AG04450 (cell line): ENCODE results near the gene AEBP2. TPM values are rescaled to one million over a fixed set of nuclear protein-coding genes. Genes with fewer than 3 reads are reported as not detected.

Experiments
- CTCF ChIA-PET: fragments of 300-600, 350-600 bp; formaldehyde crosslinking; extraction: SDS; loops from one replicate; lab custom pipeline; 2022; ENCODE audit warnings: antibody characterized with exemption, inconsistent platforms; lab: Charles Lee
- POLR2A ChIA-PET: fragments of 350-600 bp; formaldehyde crosslinking; extraction: SDS; loops from one replicate; lab custom pipeline; 2021; ENCODE audit warnings: antibody characterized with exemption, inconsistent platforms; lab: Yijun Ruan, JAX
- DNase-seq: peaks from one replicate; pipeline ENCODE4 v3.0.0-alpha.2; 2011; ENCODE audit warnings: low read depth, low spot score
- H3K27ac ChIP-seq: one replicate; pipeline ENCODE4 v1.5.1; 2012; ENCODE audit warnings: low read depth, low read length, control low read depth
- H3K27me3 ChIP-seq: one replicate; pipeline ENCODE4 v1.6.0; 2012; ENCODE audit warnings: low read length; ENCODE audit not compliant: control insufficient read depth, insufficient read depth
- H3K4me3 ChIP-seq: 2 replicates; pipeline ENCODE4 v1.5.1; 2011; ENCODE audit warnings: mild to moderate bottlenecking, low read depth, low read length, control low read depth
- H3K9me3 ChIP-seq: 2 replicates; pipeline ENCODE4 v1.5.1; 2012; ENCODE audit warnings: low read length; ENCODE audit not compliant: control insufficient read depth, insufficient read depth
- CTCF ChIP-seq: IDR thresholded peaks from 2 replicates; pipeline ENCODE4 v1.5.1; 2011; ENCODE audit warnings: low read depth, low read length, control low read depth, inconsistent platforms
- polyA plus RNA-seq: library from polyadenylated mRNA; depleted of rRNA; stranded (reverse); fragments of >200 nt; gene quantifications from 2 replicates; pipeline ENCODE4 v1.2.3, GENCODE V29; 2011

Gene AEBP2
- polyA plus RNA-seq, 1 experiment: 19.1 TPM

GRCh38 chr12:19527866-19528265, 88.6 kb downstream of the AEBP2 start:
- Histone ChIP-seq H3K4me3 (no peak overlapping the region), H3K9me3 (no peaks in the 10 kb centered on the region), H3K27ac (no peak overlapping the region), H3K27me3 (no peaks in the 10 kb centered on the region)
- POLR2A ChIA-PET: no interaction called here
- no peak for TF ChIP-seq CTCF
- no peak for DNase-seq
- CTCF ChIA-PET: no interaction called here

GRCh38 chr12:19528750-19529149, 89.5 kb downstream of the AEBP2 start:
- Histone ChIP-seq H3K27me3 (no peaks in the 10 kb centered on the region), H3K9me3 (no peaks in the 10 kb centered on the region), H3K27ac (no peak overlapping the region), H3K4me3 (no peak overlapping the region)
- no peak for DNase-seq
- CTCF ChIA-PET: no interaction called here
- TF ChIP-seq CTCF: no peak
- POLR2A ChIA-PET: no interaction called here

GRCh38 chr12:19529951-19530636, 90.8 kb downstream of the AEBP2 start:
- Histone ChIP-seq H3K4me3 (no peak overlapping the region), H3K27me3 (no peaks in the 10 kb centered on the region), H3K27ac (no peak overlapping the region), H3K9me3 (peaks cover 2% of the 10 kb centered on the region; the same call in 1 of the 2 replicates)
- no peak for TF ChIP-seq CTCF
- no peak for DNase-seq
- ChIA-PET CTCF (no interaction called here), POLR2A (interaction anchor here (0.6 to 1.1 kb wide), 2 partner anchors 17 to 48 kb away, joined by 3 read pairs; no protein-coding TSS in a partner anchor)

- Histone ChIP-seq H3K9me3 (peaks cover 2% of the 10 kb centered on the region; the same call in 1 of the 2 replicates), H3K27me3 (no peaks in the 10 kb centered on the region), H3K4me3 (no peak overlapping the region), H3K27ac (no peak overlapping the region)
- no peak for TF ChIP-seq CTCF
- CTCF ChIA-PET: no interaction called here
- DNase-seq: no peak
- POLR2A ChIA-PET: interaction anchor here (0.6 to 1.1 kb wide), 2 partner anchors 16 to 48 kb away, joined by 3 read pairs; no protein-coding TSS in a partner anchor
These were observed 91.3 kb downstream of the AEBP2 start for GRCh38 chr12:19530637-19531023.

GRCh38 chr12:19533567-19533966, 94.3 kb downstream of the AEBP2 start:
- CTCF ChIA-PET: interaction anchor here (1.6 kb wide), 1 partner anchor 206 kb away, joined by 3 read pairs; no protein-coding TSS in a partner anchor
- Histone ChIP-seq H3K4me3 (no peak overlapping the region), H3K9me3 (peaks cover 5% of the 10 kb centered on the region), H3K27ac (no peak overlapping the region), H3K27me3 (no peaks in the 10 kb centered on the region)
- no peak for DNase-seq
- no peak for TF ChIP-seq CTCF
- POLR2A ChIA-PET: no interaction called here
